GM23338 (cell line): ENCODE results near the gene MYH2. TPM values are rescaled to one million over a fixed set of nuclear protein-coding genes. Genes with fewer than 3 reads are reported as not detected.
A peak's percentile ranks its signal among the peaks of the same experiment; 100 is the strongest.

Experiments used
- ATAC-seq: fragments of 200-7000 bp; cut with Tn5 transposase; 3 replicates; pipeline ENCODE4 v1.9.1; 2020
- DNase-seq: peaks from one replicate; pipeline ENCODE4 v3.0.0-alpha.2; 2015; ENCODE audit warnings: low spot score
- H2AFZ ChIP-seq: fragments of 200-600 bp; sonication (generic); 2 replicates; pipeline ENCODE4 v1.8.0; 2016; ENCODE audit warnings: antibody characterized with exemption, mild to moderate bottlenecking, moderate library complexity
- H3F3A ChIP-seq: fragments of 200-600 bp; sonication (generic); replicated peaks from 2 replicates; pipeline ENCODE4 v1.8.0; 2017; ENCODE audit warnings: antibody characterized with exemption, mixed run types, low read depth
- H3K27ac ChIP-seq: fragments of 200-600 bp; sonication (generic); 2 replicates; pipeline ENCODE4 v1.6.1; 2016; ENCODE audit warnings: low read depth
- H3K27me3 ChIP-seq: fragments of 200-600 bp; sonication (generic); 2 replicates; pipeline ENCODE4 v1.8.0; 2016; ENCODE audit warnings: mild to moderate bottlenecking, mixed run types, moderate library complexity; ENCODE audit not compliant: insufficient read depth
- H3K36me3 ChIP-seq: fragments of 200-600 bp; sonication (generic); 2 replicates; pipeline ENCODE4 v1.8.0; 2016; ENCODE audit warnings: mild to moderate bottlenecking; ENCODE audit not compliant: insufficient read depth
- H3K4me1 ChIP-seq: fragments of 200-600 bp; sonication (generic); 2 replicates; pipeline ENCODE4 v1.8.0; 2016; ENCODE audit warnings: mild to moderate bottlenecking, moderate library complexity; ENCODE audit not compliant: insufficient read depth
- H3K4me2 ChIP-seq: fragments of 200-600 bp; sonication (generic); 2 replicates; pipeline ENCODE4 v1.7.1; 2017; ENCODE audit warnings: mixed run types
- H3K4me3 ChIP-seq: fragments of 200-600 bp; sonication (generic); 2 replicates; pipeline ENCODE4 v1.6.1; 2016; ENCODE audit warnings: mixed run types
- H3K79me2 ChIP-seq: fragments of 200-600 bp; sonication (generic); replicated peaks from 2 replicates; pipeline ENCODE4 v1.8.0; 2017; ENCODE audit warnings: mild to moderate bottlenecking; ENCODE audit not compliant: insufficient read depth
- H3K9me2 ChIP-seq: fragments of 200-600 bp; sonication (generic); 2 replicates; pipeline ENCODE4 v1.8.0; 2017; ENCODE audit not compliant: insufficient read depth
- H4K20me1 ChIP-seq: fragments of 200-600 bp; sonication (generic); replicated peaks from 2 replicates; pipeline ENCODE4 v1.8.0; 2017; ENCODE audit warnings: mild to moderate bottlenecking; ENCODE audit not compliant: insufficient read depth
- H3K27ac Mint-ChIP-seq: 2 replicates; pipeline ENCODE4 v1.8.0; 2020; ENCODE audit warnings: inconsistent platforms, mild to moderate bottlenecking, moderate library complexity, mixed read lengths
- H3K27me3 Mint-ChIP-seq: 3 replicates; pipeline ENCODE4 v1.8.0; 2022; ENCODE audit warnings: low read depth, mild to moderate bottlenecking, moderate library complexity, mixed read lengths, inconsistent platforms; ENCODE audit not compliant: insufficient read depth, poor library complexity
- H3K36me3 Mint-ChIP-seq: 3 replicates; pipeline ENCODE4 v1.8.0; 2021; ENCODE audit warnings: low read depth, mild to moderate bottlenecking, inconsistent platforms, moderate library complexity, mixed read lengths
- H3K4me1 Mint-ChIP-seq: 3 replicates; pipeline ENCODE4 v1.8.0; 2020; ENCODE audit warnings: mild to moderate bottlenecking, inconsistent platforms, mixed read lengths
- H3K4me3 Mint-ChIP-seq: 3 replicates; pipeline ENCODE4 v1.8.0; 2021; ENCODE audit warnings: moderate library complexity, mild to moderate bottlenecking, inconsistent platforms, mixed read lengths
- H3K9me3 Mint-ChIP-seq: 3 replicates; pipeline ENCODE4 v1.8.0; 2020; ENCODE audit warnings: moderate library complexity, mild to moderate bottlenecking, inconsistent platforms, mixed read lengths
- CREB1 ChIP-seq: fragments of 250-450 bp; sonication (Bioruptor Pico); IDR thresholded peaks from 2 replicates; pipeline ENCODE4 v1.5.0; 2020; ENCODE audit warnings: low read depth, mild to moderate bottlenecking, moderate library complexity
- CTCF ChIP-seq, 2 experiments: fragments of 200-600 bp in 1 of 2; sonication (generic) in 1 of 2; conservative IDR thresholded peaks; 2 replicates each; pipeline versions ENCODE4 v1.5.1 to v1.6.1; 2016 to 2017; ENCODE audit warnings: antibody characterized with exemption in 2 of 2, low read depth in 2 of 2, mild to moderate bottlenecking in 2 of 2, moderate library complexity in 1 of 2
- ETS1 ChIP-seq: IDR thresholded peaks from 2 replicates; pipeline ENCODE4 v1.6.1; 2016; ENCODE audit warnings: antibody characterized with exemption
- EZH2 ChIP-seq: fragments of 200-600 bp; sonication (generic); IDR thresholded peaks from one replicate; pipeline ENCODE4 v1.8.0; 2017; ENCODE audit warnings: antibody characterized with exemption, mild to moderate bottlenecking, low read depth; ENCODE audit not compliant: unreplicated experiment
- EZH2phosphoT487 ChIP-seq: fragments of 200-600 bp; sonication (generic); IDR thresholded peaks from one replicate; pipeline ENCODE4 v1.8.1; 2018; ENCODE audit warnings: antibody characterized with exemption; ENCODE audit not compliant: unreplicated experiment
- JUNB ChIP-seq: IDR thresholded peaks from one replicate; pipeline ENCODE4 v1.6.1; 2016; ENCODE audit warnings: antibody characterized with exemption; ENCODE audit not compliant: unreplicated experiment
- NANOG ChIP-seq: IDR thresholded peaks from 2 replicates; pipeline ENCODE4 v1.6.1; 2016; ENCODE audit warnings: antibody characterized with exemption, borderline replicate concordance
- POLR2AphosphoS5 ChIP-seq: IDR thresholded peaks from 2 replicates; pipeline ENCODE4 v1.6.1; 2016; ENCODE audit warnings: antibody characterized with exemption, low read depth
- STAT1 ChIP-seq: IDR thresholded peaks from one replicate; pipeline ENCODE4 v1.6.1; 2016; ENCODE audit warnings: antibody characterized with exemption; ENCODE audit not compliant: unreplicated experiment
- ZNF114 ChIP-seq: fragments of 250-450 bp; sonication (Bioruptor Pico); IDR thresholded peaks from 2 replicates; pipeline ENCODE4 v1.5.0; 2020; ENCODE audit warnings: mild to moderate bottlenecking, moderate library complexity
- ZNF331 ChIP-seq: fragments of 250-450 bp; sonication (Bioruptor Pico); IDR thresholded peaks from 2 replicates; pipeline ENCODE4 v1.5.0; 2020; ENCODE audit warnings: low read depth, mild to moderate bottlenecking, moderate library complexity
- polyA plus RNA-seq: library from polyadenylated mRNA; unstranded; fragments of >200 nt; fragmentation: Nextera tagmentation; extraction: Ambion mirVana; gene quantifications from 2 replicates; pipeline ENCODE4 v1.2.1, GENCODE V29; 2016
- total RNA-seq: library from RNA; depleted of rRNA; stranded (reverse); fragments of >200 nt; shearing (Covaris generic); gene quantifications from 2 replicates; pipeline ENCODE4 v1.2.3, GENCODE V29; 2014
- TF ChIP-seq, protein P1 (sequence below): fragments of 250-450 bp; sonication (Bioruptor Pico); IDR thresholded peaks from 2 replicates; pipeline ENCODE4 v1.5.0; 2020; ENCODE audit warnings: mild to moderate bottlenecking, moderate library complexity
- TF ChIP-seq, protein P2 (sequence below): IDR thresholded peaks from one replicate; pipeline ENCODE4 v1.6.1; 2018; ENCODE audit warnings: antibody characterized with exemption; ENCODE audit not compliant: unreplicated experiment

Gene MYH2
- total and polyA plus RNA-seq, 2 experiments from 2014 or later, result 7.5 to 27.7 TPM

DNA sequence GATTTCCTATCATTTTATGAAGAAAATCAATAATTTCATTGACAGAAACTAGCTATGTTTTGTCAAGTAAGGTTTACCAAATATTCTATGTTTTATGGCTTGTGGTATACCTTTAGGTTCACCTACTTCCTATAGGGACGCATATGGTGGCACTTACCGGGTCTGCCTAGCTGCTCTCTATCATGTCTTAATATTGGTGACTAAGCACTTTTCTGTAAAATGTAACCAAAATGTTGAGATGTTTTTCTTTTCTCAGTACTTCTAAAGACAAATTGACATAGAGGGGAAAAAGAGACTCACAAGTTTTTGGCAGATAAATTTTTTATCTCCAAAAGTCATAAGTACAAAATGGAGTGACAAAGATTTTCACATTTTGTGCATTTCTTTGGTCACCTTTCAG is 57.5 kb downstream of the MYH2 start:
- H3K4me1 ChIP-seq, result no peaks in the 10 kb centered on the region
- no peak overlapping the region for H3K4me3 Mint-ChIP-seq
- H3F3A ChIP-seq, result no peaks in the 10 kb centered on the region
- no peaks in the 10 kb centered on the region for H3K79me2 ChIP-seq
- H3K4me2 ChIP-seq, result no peak overlapping the region
- TF ChIP-seq POLR2AphosphoS5, result no peak
- no peak for TF ChIP-seq ZNF331 (CRISPR knock-in tag)
- TF ChIP-seq JUNB, result no peak
- no peak for TF ChIP-seq NANOG
- no peak for TF ChIP-seq ZNF114 (CRISPR knock-in tag)
- TF ChIP-seq EZH2, result no peak
- no peak for TF ChIP-seq ETS1
- TF ChIP-seq, protein P1, sequence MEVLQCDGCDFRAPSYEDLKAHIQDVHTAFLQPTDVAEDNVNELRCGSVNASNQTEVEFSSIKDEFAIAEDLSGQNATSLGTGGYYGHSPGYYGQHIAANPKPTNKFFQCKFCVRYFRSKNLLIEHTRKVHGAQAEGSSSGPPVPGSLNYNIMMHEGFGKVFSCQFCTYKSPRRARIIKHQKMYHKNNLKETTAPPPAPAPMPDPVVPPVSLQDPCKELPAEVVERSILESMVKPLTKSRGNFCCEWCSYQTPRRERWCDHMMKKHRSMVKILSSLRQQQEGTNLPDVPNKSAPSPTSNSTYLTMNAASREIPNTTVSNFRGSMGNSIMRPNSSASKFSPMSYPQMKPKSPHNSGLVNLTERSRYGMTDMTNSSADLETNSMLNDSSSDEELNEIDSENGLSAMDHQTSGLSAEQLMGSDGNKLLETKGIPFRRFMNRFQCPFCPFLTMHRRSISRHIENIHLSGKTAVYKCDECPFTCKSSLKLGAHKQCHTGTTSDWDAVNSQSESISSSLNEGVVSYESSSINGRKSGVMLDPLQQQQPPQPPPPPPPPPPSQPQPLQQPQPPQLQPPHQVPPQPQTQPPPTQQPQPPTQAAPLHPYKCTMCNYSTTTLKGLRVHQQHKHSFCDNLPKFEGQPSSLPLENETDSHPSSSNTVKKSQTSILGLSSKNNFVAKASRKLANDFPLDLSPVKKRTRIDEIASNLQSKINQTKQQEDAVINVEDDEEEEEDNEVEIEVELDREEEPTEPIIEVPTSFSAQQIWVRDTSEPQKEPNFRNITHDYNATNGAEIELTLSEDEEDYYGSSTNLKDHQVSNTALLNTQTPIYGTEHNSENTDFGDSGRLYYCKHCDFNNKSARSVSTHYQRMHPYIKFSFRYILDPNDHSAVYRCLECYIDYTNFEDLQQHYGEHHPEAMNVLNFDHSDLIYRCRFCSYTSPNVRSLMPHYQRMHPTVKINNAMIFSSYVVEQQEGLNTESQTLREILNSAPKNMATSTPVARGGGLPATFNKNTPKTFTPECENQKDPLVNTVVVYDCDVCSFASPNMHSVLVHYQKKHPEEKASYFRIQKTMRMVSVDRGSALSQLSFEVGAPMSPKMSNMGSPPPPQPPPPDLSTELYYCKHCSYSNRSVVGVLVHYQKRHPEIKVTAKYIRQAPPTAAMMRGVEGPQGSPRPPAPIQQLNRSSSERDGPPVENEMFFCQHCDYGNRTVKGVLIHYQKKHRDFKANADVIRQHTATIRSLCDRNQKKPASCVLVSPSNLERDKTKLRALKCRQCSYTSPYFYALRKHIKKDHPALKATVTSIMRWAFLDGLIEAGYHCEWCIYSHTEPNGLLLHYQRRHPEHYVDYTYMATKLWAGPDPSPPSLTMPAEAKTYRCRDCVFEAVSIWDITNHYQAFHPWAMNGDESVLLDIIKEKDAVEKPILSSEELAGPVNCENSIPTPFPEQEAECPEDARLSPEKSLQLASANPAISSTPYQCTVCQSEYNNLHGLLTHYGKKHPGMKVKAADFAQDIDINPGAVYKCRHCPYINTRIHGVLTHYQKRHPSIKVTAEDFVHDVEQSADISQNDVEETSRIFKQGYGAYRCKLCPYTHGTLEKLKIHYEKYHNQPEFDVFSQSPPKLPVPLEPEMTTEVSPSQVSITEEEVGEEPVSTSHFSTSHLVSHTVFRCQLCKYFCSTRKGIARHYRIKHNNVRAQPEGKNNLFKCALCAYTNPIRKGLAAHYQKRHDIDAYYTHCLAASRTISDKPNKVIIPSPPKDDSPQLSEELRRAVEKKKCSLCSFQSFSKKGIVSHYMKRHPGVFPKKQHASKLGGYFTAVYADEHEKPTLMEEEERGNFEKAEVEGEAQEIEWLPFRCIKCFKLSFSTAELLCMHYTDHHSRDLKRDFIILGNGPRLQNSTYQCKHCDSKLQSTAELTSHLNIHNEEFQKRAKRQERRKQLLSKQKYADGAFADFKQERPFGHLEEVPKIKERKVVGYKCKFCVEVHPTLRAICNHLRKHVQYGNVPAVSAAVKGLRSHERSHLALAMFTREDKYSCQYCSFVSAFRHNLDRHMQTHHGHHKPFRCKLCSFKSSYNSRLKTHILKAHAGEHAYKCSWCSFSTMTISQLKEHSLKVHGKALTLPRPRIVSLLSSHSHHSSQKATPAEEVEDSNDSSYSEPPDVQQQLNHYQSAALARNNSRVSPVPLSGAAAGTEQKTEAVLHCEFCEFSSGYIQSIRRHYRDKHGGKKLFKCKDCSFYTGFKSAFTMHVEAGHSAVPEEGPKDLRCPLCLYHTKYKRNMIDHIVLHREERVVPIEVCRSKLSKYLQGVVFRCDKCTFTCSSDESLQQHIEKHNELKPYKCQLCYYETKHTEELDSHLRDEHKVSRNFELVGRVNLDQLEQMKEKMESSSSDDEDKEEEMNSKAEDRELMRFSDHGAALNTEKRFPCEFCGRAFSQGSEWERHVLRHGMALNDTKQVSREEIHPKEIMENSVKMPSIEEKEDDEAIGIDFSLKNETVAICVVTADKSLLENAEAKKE (CRISPR knock-in tag), result no peak
- TF ChIP-seq, protein P2, sequence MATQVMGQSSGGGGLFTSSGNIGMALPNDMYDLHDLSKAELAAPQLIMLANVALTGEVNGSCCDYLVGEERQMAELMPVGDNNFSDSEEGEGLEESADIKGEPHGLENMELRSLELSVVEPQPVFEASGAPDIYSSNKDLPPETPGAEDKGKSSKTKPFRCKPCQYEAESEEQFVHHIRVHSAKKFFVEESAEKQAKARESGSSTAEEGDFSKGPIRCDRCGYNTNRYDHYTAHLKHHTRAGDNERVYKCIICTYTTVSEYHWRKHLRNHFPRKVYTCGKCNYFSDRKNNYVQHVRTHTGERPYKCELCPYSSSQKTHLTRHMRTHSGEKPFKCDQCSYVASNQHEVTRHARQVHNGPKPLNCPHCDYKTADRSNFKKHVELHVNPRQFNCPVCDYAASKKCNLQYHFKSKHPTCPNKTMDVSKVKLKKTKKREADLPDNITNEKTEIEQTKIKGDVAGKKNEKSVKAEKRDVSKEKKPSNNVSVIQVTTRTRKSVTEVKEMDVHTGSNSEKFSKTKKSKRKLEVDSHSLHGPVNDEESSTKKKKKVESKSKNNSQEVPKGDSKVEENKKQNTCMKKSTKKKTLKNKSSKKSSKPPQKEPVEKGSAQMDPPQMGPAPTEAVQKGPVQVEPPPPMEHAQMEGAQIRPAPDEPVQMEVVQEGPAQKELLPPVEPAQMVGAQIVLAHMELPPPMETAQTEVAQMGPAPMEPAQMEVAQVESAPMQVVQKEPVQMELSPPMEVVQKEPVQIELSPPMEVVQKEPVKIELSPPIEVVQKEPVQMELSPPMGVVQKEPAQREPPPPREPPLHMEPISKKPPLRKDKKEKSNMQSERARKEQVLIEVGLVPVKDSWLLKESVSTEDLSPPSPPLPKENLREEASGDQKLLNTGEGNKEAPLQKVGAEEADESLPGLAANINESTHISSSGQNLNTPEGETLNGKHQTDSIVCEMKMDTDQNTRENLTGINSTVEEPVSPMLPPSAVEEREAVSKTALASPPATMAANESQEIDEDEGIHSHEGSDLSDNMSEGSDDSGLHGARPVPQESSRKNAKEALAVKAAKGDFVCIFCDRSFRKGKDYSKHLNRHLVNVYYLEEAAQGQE, result no peak
- no peak for TF ChIP-seq EZH2phosphoT487
- no peak for TF ChIP-seq STAT1
- TF ChIP-seq CTCF (conservative IDR thresholded peaks at IDR 0.05; ENCODE audit: low read depth in 2 of 2), result no peak
- no peak for TF ChIP-seq CREB1 (CRISPR knock-in tag)
- H4K20me1 ChIP-seq, result no peaks in the 10 kb centered on the region
- no peak for DNase-seq
- no peaks in the 10 kb centered on the region; the same call in 1 of the 2 replicates for H3K36me3 ChIP-seq
- H2AFZ ChIP-seq, result peak overlapping the region; percentile 44; the same call in 1 of the 2 replicates
- no peak overlapping the region for H3K27ac ChIP-seq
- no peak overlapping the region for H3K4me3 ChIP-seq
- no peak for ATAC-seq
- H3K9me3 Mint-ChIP-seq, result peaks cover 23% of the 10 kb centered on the region
- no peak overlapping the region for H3K27ac Mint-ChIP-seq
- 0 out of 2 replicates have a peak, but pooled peaks cover 19% of the 10 kb centered on the region for H3K9me2 ChIP-seq
- no peaks in the 10 kb centered on the region for H3K4me1 Mint-ChIP-seq
- H3K27me3 ChIP-seq, result no peaks in the 10 kb centered on the region
- no peaks in the 10 kb centered on the region for H3K27me3 Mint-ChIP-seq
- peaks cover 13% of the 10 kb centered on the region for H3K36me3 Mint-ChIP-seq
